Suppressor macrophage treated with lipopolysaccharide for 1 hour (primary cell): ENCODE results near the gene FLNA.

Source experiments
- DNase-seq, 3 donors: peaks; one replicate each; pipeline ENCODE4 v3.0.0-alpha.2; 2020 to 2022

Gene FLNA

GRCh38 chrX:154376774-154377173, 2.3 kb upstream of the FLNA start:
- DNase-seq: no peak

DNA sequence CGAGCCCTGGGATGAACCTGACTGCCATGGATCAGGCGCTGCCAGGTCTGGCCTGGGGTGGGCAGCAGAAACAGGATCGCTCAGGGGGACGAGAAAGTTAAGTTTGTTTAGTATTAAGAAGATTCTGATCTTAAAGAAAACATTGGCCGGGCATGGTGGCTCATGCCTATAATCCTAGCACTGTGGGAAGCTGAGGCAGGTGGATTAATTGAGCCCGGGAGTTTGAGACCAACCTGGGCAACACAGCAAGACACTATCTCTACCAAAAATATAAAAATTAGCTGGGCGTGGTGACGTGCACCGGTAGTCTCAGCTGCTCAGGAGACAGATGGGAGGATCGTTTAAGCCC, 696 bp upstream of the FLNA start:
- DNase-seq: no peak

DNA sequence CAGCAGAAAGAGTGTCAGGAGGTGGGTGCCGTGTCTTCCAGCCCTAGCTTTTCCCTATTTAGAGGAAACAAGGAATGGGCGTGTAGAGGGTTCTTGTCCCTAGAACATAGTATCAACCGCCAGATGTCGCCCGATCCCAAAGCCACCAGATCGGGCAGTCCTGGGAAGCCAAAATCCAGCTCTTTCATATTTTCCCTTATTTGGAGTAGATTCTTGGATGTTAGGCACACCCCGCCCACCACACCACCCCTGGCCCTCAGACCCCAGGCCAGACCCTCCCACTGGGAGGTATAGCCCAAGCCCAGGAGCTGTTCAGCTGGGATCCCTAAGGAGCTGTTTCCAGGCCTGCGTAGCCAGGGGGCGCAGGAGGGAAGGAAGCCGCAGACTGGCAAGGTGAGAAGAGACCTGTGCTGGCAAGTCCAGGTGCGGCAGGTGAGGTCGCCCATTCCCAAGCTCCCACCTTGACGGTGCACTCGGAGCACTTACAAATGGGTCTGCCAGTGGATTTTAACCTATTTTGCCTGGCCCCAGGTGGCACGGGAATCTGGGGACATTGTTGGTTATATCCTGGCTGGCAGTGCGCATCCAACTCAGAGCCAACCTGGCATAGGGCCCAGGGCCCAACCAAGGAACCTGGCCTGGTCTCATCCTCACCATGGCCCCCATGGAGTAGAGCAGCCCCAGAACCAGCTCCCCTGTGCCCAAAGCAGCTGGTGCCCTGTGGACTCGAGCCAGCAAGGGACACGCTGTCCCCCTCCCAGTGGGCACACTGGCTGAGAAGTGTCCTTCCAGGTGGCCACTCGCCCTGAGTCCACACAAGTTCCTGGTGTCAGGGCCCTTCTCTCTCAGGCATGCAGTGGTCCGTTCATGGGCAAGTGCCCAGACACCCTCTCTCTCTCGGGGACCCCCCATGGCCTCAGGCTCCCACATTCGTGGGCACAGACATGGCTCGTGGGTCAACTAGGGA, 811 bp downstream of the FLNA start:
- DNase-seq: peak; percentile 66 to 69 (median 66)

- DNase-seq: peak; percentile 34 to 43 (median 39)
These were observed 1.8 kb downstream of the FLNA start for GRCh38 chrX:154372612-154373022.

GRCh38 chrX:154371789-154372300, 2.6 kb downstream of the FLNA start:
- no peak for DNase-seq

DNA sequence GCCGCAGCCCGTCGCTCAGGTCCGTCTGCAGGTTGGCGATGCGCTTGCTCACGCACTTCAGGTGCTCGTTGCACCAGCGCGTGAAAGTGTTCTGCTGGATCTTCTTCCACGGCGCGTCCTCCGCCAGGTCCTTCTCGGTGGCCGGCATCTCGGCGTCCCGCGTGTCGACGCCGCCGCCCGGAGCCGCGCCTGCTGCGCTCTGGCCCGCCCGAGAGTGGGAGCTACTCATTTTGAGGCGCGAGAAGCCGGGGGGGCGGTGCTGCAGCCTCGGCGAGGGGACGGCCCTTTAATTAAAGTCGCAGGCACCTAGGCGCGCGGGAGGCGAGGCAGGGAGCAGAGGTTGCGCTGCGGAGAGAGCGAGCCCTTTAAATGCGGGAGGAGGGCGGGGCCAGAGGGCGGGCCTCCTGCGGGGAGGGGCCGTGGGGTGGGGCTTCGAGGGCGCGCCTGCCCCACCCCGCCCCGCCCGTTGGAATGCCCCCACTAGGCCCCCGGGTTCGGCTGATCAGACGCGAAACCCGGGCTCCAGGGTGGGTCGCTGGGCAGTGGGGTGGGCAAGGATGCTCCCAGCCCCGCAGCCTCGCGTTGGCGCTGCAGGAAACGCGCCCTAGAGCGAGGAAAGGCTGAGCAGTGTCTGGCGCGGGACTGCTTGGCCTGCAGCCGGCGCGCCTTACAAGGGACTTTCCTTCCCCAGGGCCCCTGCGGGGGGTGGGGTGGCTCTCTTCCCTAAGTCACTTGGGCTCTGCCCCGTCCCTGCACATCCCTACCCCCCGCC, 3.2 kb downstream of the FLNA start:
- DNase-seq: peak; percentile 95 to 96 (median 95)

DNA sequence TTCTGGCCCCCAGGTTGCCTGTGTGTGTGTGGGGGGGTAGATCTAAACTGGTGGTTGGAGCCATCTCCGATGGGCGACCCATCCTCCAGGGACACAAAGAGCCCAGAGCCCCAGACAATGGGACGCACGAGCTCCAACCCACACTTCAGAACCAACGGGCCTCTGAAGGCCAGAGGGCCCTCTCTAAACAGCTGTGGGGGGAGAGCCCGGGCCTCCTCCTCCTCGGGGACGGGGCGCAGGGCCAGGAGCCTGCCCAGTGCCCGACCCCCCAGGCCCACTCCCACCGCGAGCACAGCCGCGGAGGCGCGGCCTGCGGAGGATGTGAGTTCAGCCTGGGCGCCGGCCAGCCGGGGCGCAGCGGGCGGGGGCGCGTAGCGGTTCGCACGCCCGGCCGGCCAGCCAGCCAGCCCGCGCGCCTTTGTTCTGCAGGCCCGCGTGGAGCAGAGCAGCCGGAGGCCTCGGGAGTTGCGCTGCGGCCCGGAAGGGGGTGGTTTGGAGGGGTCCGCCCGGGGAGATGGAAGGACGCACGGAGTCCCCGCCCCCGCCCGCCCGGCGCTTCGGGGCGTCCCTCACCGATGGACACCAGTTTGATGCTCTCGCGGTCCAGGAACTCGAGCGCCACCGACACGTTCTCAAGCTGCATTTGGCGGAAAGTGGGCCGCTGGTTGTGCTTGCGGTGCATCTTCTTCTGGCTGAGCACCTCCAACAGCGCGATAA, 4.0 kb downstream of the FLNA start:
- peak in 1 of 3 donors; percentile 39 for DNase-seq

GRCh38 chrX:154369449-154370299, 4.8 kb downstream of the FLNA start:
- peak; percentile 68 to 80 (median 75) for DNase-seq

- DNase-seq: peak; percentile 96 to 98 (median 97)
These were observed 5.6 kb downstream of the FLNA start for GRCh38 chrX:154368630-154369448.

- no peak for DNase-seq
These were observed 6.7 kb downstream of the FLNA start for GRCh38 chrX:154367474-154368308.

GRCh38 chrX:154366666-154367055, 7.8 kb downstream of the FLNA start:
- no peak for DNase-seq

DNA sequence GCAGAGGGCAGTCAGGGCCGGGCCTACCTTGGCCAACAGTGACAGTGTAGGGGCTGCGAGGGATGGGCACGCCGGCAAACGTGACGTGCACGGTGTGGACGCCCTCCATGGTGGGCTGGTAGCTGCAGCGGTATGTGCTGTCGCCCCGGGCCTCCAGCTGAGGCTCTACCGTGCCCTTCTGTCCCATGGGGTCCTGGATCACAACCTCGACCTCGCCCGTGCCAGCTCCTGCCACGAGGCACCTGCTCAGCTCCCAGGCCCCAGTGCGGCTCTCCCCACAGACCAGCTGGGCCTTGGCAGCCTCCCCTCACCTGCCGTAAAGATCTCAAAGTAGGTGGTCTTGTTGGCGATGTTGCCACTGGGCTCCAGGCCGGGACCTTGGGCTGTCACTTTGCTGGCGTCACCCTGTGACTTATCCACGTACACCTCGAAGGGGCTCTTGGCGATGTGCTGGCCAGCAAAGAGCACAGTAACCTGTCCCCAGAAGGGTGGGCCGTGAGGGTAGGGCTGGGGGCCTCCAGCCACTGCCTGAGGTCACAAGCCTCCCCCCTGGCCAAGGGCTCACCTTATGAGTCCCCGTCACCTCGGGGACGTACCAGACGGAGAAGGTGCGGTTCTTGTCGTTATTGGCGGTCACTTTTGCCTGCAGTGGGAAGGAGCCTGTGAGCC, 8.3 kb downstream of the FLNA start:
- DNase-seq: no peak

- DNase-seq: no peak
These were observed 9.3 kb downstream of the FLNA start for GRCh38 chrX:154365052-154365600.

DNA sequence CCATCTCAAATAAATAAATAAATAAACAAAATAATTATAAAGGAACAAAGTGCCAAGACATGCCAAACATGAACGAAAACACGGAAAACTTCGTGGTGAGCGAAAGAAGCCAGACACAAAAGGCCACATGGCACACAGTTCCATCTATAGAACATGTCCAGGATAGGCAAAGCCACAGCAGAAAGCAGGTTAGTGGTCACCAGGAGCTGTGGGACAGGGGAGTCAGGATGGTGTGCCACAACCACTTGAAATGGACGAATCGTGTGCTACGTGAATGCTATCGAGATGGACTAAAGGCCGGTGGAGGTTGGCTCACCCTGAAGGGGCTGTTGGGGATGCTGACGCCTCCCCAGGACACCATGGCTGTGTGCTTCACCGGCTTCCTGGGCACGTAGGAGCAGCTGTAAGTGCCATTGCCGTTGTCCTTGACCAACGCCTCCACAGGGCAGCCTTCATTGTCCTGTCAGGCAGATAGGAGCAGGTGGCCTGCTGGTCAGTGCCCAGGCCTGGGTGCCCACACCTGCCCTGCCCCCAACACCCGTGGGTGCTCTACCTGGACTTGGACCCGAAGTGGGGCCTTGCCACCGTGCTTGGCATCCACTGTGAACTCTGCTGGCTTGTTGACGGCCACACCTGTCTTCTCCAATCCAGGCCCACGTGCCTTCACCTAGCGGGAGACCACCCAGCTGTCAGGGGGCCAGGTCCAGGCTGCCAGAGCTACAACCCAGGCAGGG, 10.6 kb downstream of the FLNA start:
- no peak for DNase-seq

DNA sequence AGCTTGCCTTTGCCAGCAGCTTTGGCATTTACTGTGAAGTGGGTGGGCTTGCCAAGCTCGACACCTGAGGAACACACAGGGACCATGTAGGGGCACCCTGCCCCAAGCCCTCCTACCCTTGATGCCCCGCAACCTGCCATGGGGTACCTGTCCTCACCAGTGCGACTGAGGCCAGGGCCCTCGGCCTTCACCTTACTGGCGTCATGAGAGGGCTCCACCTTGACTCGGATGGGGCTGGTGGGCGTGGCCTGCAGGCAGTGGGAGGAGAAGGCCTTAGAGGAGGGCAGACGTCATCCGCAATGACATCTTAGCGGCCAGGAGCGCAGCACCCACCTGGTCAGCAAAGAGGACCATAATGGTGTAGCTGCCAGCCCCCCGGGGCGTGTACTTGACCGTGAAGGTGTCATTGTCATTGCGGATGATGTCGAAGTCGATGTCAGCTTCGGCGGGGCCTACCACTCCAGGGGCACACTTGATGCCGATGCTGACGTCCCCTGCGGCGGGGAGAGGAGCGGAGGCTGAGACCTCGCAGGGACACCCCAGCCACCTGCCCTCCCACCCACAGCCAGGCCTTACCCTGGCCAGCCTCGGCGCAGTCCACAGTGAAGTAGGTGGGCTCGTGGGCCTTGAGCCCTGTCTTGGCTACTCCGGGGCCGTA, 12.2 kb downstream of the FLNA start:
- no peak for DNase-seq

DNA sequence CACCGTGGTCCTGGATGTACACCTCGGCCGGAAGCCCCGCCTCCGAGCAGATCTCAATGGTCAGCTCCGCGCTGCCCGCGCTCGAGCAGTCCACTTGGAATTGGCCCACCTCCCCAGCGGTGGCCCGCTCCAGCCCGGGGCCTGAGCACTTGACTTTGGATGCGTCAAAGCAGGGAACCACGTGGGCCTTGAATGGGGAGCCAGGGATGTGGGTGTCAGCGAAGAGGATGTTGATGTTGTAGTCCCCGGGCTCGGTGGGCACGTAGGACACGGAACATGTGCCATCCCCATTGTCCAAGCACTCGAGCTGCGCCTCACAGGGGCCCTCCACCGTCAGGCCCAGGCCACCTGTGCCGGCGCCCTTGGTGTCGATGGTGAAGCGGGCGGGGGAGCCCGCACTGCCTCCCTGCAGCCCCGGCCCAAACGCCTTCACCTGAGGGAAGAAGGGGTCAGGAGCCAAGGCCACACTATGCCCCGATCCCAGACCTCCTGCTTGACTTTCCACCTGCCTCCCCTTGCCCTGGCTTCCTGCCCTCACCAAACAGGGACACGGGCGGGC, 14.2 kb downstream of the FLNA start:
- no peak for DNase-seq

DNA sequence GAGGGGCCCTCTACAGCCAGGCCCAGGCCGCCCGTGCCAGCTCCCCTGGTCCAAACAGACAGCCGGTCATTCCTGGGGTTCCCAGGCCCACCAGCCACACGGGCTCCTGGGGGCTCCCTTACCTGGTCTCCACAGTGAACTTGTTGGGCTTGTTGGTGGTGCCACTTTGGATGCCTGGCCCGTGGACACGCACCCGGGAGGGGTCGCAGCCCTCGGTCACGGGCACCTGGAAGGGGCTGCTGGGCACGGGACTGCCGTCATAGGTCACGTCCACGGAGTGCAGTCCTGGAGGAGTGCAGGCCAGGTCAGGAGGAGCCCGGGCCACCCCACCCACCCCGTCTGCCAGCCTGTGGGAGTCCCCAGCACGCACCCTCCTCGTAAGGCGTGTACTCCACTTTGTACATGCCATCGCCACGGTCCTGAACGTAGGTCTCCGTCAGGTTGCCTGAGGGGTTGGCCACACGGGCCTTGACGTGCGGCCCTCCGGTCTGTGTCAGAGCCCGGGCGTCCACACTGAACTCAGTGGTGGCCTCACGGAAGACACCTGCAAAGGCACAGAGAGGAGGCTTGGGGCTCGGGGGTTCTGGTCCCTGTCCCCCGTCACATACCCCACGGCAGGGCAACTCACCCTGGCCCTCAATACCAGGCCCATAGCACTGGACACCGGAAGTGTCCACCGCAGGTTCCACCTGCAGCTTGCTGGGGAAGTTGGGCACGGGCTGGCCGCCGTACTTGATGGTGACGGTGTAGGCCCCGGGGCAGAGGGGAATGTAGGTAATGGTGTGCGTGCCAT, 14.9 kb downstream of the FLNA start:
- DNase-seq: no peak
